H1 (cell line): ENCODE data around the gene PIP5K1B. TPM values are rescaled to one million over a fixed set of nuclear protein-coding genes. Genes with fewer than 3 reads are reported as not detected.

Experiments used
- CBX8 ChIP-seq: fragments of 300-800, 300-1000 bp; sonication (generic); IDR thresholded peaks from 2 replicates; pipeline ENCODE4 v1.7.1; 2016; ENCODE audit warnings: low read depth, low read length, borderline replicate concordance
- CREB1 ChIP-seq: IDR thresholded peaks from 2 replicates; pipeline ENCODE4 v1.6.1; 2012; ENCODE audit warnings: inconsistent platforms
- SP1 ChIP-seq: IDR thresholded peaks from 2 replicates; pipeline ENCODE4 v1.6.1; 2011; ENCODE audit warnings: low read depth, low read length
- SP2 ChIP-seq: IDR thresholded peaks from 2 replicates; pipeline ENCODE4 v1.6.1; 2012; ENCODE audit warnings: mild to moderate bottlenecking, low read length, inconsistent platforms
- TBP ChIP-seq: IDR thresholded peaks from 2 replicates; pipeline ENCODE4 v1.6.1; 2011; ENCODE audit warnings: low read depth, low read length, improper control_type of control experiment
- TCF12 ChIP-seq: IDR thresholded peaks from 2 replicates; pipeline ENCODE4 v1.6.1; 2011; ENCODE audit warnings: low read depth, mild to moderate bottlenecking, low read length
- polyA plus RNA-seq, 7 experiments: library from polyadenylated mRNA; depleted of rRNA in 3 of 7; stranded (reverse) in 5 of 7; unstranded in 2 of 7; fragments of >200 nt in 5 of 7; fragments of 200-250 nt in 2 of 7; gene quantifications; 1 replicate in 5 of 7; 2 replicates in 1 of 7; 4 replicates in 1 of 7; pipeline versions ENCODE4 v1.2.1 to v1.2.3, GENCODE V29; 2011 to 2013; ENCODE audit warnings: missing spikeins in 2 of 7, mixed read lengths in 2 of 7
- total RNA-seq: library from RNA; stranded (reverse); fragmentation: NEBNext Ultra II Directional; extraction: Animal tissue kit (Norgen Biotek cat#: 25700); gene quantifications from 2 replicates; pipeline ENCODE4 v1.2.1, GENCODE V29; 2021
- TF ChIP-seq, protein P1 (sequence below): fragments of 300-600 bp; sonication (generic); IDR thresholded peaks from 2 replicates; pipeline ENCODE4 v1.7.1; 2012; ENCODE audit warnings: low read length, moderate library complexity, mild to moderate bottlenecking, inconsistent platforms; ENCODE audit not compliant: insufficient replicate concordance
- TF ChIP-seq, protein P2 (sequence below): IDR thresholded peaks from 2 replicates; pipeline ENCODE4 v1.6.1; 2012; ENCODE audit warnings: inconsistent platforms
- TF ChIP-seq, protein P3 (sequence below): IDR thresholded peaks from 2 replicates; pipeline ENCODE4 v1.6.1; 2011; ENCODE audit warnings: low read length, improper control_type of control experiment

Gene PIP5K1B
- total and polyA plus RNA-seq, 2 of the 8 experiments (the other 6 are each of a cell fraction or from before 2014, with no cell fraction given), result 4.7 to 7.7 TPM

DNA sequence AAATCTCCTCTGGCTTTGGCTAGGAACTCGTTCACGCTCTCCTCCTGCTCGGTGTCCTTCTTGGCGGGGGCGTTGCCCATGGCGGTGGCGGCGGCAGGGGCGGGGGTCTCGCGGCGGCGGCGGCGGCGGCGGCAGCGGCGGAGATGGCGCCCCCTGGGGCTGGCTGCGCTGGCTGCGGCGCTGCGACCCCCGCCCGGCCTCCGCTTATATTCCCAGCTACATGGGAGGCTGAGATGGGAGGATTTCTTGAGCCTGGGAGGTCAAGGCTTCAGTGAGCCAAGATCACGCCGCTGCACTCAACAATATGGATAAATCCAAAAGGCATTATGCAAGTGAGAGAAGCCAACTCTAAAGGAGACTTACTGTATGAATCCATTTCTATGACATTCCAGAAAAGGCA, 309.0 kb downstream of the PIP5K1B start, which contains the start of gene PRKACG (continued):
- TF ChIP-seq, protein P1, sequence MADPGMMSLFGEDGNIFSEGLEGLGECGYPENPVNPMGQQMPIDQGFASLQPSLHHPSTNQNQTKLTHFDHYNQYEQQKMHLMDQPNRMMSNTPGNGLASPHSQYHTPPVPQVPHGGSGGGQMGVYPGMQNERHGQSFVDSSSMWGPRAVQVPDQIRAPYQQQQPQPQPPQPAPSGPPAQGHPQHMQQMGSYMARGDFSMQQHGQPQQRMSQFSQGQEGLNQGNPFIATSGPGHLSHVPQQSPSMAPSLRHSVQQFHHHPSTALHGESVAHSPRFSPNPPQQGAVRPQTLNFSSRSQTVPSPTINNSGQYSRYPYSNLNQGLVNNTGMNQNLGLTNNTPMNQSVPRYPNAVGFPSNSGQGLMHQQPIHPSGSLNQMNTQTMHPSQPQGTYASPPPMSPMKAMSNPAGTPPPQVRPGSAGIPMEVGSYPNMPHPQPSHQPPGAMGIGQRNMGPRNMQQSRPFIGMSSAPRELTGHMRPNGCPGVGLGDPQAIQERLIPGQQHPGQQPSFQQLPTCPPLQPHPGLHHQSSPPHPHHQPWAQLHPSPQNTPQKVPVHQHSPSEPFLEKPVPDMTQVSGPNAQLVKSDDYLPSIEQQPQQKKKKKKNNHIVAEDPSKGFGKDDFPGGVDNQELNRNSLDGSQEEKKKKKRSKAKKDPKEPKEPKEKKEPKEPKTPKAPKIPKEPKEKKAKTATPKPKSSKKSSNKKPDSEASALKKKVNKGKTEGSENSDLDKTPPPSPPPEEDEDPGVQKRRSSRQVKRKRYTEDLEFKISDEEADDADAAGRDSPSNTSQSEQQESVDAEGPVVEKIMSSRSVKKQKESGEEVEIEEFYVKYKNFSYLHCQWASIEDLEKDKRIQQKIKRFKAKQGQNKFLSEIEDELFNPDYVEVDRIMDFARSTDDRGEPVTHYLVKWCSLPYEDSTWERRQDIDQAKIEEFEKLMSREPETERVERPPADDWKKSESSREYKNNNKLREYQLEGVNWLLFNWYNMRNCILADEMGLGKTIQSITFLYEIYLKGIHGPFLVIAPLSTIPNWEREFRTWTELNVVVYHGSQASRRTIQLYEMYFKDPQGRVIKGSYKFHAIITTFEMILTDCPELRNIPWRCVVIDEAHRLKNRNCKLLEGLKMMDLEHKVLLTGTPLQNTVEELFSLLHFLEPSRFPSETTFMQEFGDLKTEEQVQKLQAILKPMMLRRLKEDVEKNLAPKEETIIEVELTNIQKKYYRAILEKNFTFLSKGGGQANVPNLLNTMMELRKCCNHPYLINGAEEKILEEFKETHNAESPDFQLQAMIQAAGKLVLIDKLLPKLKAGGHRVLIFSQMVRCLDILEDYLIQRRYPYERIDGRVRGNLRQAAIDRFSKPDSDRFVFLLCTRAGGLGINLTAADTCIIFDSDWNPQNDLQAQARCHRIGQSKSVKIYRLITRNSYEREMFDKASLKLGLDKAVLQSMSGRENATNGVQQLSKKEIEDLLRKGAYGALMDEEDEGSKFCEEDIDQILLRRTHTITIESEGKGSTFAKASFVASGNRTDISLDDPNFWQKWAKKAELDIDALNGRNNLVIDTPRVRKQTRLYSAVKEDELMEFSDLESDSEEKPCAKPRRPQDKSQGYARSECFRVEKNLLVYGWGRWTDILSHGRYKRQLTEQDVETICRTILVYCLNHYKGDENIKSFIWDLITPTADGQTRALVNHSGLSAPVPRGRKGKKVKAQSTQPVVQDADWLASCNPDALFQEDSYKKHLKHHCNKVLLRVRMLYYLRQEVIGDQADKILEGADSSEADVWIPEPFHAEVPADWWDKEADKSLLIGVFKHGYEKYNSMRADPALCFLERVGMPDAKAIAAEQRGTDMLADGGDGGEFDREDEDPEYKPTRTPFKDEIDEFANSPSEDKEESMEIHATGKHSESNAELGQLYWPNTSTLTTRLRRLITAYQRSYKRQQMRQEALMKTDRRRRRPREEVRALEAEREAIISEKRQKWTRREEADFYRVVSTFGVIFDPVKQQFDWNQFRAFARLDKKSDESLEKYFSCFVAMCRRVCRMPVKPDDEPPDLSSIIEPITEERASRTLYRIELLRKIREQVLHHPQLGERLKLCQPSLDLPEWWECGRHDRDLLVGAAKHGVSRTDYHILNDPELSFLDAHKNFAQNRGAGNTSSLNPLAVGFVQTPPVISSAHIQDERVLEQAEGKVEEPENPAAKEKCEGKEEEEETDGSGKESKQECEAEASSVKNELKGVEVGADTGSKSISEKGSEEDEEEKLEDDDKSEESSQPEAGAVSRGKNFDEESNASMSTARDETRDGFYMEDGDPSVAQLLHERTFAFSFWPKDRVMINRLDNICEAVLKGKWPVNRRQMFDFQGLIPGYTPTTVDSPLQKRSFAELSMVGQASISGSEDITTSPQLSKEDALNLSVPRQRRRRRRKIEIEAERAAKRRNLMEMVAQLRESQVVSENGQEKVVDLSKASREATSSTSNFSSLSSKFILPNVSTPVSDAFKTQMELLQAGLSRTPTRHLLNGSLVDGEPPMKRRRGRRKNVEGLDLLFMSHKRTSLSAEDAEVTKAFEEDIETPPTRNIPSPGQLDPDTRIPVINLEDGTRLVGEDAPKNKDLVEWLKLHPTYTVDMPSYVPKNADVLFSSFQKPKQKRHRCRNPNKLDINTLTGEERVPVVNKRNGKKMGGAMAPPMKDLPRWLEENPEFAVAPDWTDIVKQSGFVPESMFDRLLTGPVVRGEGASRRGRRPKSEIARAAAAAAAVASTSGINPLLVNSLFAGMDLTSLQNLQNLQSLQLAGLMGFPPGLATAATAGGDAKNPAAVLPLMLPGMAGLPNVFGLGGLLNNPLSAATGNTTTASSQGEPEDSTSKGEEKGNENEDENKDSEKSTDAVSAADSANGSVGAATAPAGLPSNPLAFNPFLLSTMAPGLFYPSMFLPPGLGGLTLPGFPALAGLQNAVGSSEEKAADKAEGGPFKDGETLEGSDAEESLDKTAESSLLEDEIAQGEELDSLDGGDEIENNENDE, result no peak
- no peak for TF ChIP-seq SP1
- TF ChIP-seq CBX8, result no peak
- TF ChIP-seq TBP, result no peak
- TF ChIP-seq, protein P2, sequence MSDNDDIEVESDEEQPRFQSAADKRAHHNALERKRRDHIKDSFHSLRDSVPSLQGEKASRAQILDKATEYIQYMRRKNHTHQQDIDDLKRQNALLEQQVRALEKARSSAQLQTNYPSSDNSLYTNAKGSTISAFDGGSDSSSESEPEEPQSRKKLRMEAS, result no peak
- no peak for TF ChIP-seq TCF12
- TF ChIP-seq, protein P3, sequence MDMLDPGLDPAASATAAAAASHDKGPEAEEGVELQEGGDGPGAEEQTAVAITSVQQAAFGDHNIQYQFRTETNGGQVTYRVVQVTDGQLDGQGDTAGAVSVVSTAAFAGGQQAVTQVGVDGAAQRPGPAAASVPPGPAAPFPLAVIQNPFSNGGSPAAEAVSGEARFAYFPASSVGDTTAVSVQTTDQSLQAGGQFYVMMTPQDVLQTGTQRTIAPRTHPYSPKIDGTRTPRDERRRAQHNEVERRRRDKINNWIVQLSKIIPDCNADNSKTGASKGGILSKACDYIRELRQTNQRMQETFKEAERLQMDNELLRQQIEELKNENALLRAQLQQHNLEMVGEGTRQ, result no peak
- no peak for TF ChIP-seq SP2
- TF ChIP-seq CREB1, result no peak
